Kidney (tissue), 14 donors: ENCODE data around the gene SLC9A1. TPM values are rescaled to one million over a fixed set of nuclear protein-coding genes. Genes with fewer than 3 reads are reported as not detected.

Source experiments
- DNase-seq, 5 donors: peaks; one replicate each; pipeline ENCODE4 v3.0.0-alpha.2; 2013 to 2020
- FAIRE-seq: peaks from 2 replicates; lab custom pipeline; 2012; peaks lifted over from hg19 to GRCh38; lab: Jason Lieb, UNC
- H3K27ac ChIP-seq, 2 donors: one replicate each; pipeline ENCODE4 v1.7.0; 2013; ENCODE audit warnings: low read depth in 2 of 2, low read length in 2 of 2, inconsistent platforms in 1 of 2
- H3K27me3 ChIP-seq: one replicate; pipeline ENCODE4 v1.7.1; 2013; ENCODE audit warnings: low read length, inconsistent platforms; ENCODE audit not compliant: control insufficient read depth, insufficient read depth
- H3K36me3 ChIP-seq, 3 donors: one replicate each; pipeline versions ENCODE4 v1.7.0 to v1.7.1; 2013; ENCODE audit warnings: low read length in 3 of 3, control low read depth in 1 of 3, inconsistent platforms in 1 of 3; ENCODE audit not compliant: insufficient read depth in 3 of 3, control insufficient read depth in 2 of 3
- H3K4me1 ChIP-seq, 3 donors: one replicate each; pipeline versions ENCODE4 v1.7.0 to v1.7.1; 2013; ENCODE audit warnings: low read length in 3 of 3, inconsistent platforms in 1 of 3, low read depth in 1 of 3; ENCODE audit not compliant: control insufficient read depth in 2 of 3, insufficient read depth in 2 of 3
- H3K4me3 ChIP-seq, 3 donors: one replicate each; pipeline versions ENCODE4 v1.7.0 to v1.8.1; 2013; ENCODE audit warnings: low read length in 3 of 3, control low read depth in 1 of 3, inconsistent platforms in 1 of 3
- H3K9ac ChIP-seq, 3 donors: one replicate each; pipeline versions ENCODE4 v1.7.0 to v1.7.1; 2013; ENCODE audit warnings: low read length in 3 of 3, control low read depth in 1 of 3, inconsistent platforms in 1 of 3
- H3K9me3 ChIP-seq, 3 donors: one replicate each; pipeline versions ENCODE4 v1.7.0 to v1.7.1; 2013; ENCODE audit warnings: low read length in 3 of 3, control low read depth in 1 of 3, inconsistent platforms in 1 of 3; ENCODE audit not compliant: control insufficient read depth in 2 of 3, insufficient read depth in 1 of 3
- intact Hi-C: fragments of 100-400 bp; cut with DNase I; formaldehyde crosslinking; loops from one replicate; pipeline ENCODE4 v1.11.1; 2022
- polyA plus RNA-seq: library from polyadenylated mRNA; stranded (reverse); fragments of 350-450 nt; fragmentation: Illumina TruSeq; extraction: RNeasy Lipid Tissue Mini Kit (QIAGEN cat#74804); gene quantifications from one replicate; pipeline ENCODE4 v1.2.3, GENCODE V29; 2014; ENCODE audit warnings: low read depth, low replicate concordance; ENCODE audit not compliant: insufficient read depth
- total RNA-seq: library from RNA; stranded (reverse); fragmentation: NEBNext Ultra II Directional; extraction: Animal tissue kit (Norgen Biotek cat#: 25700); gene quantifications from one replicate; pipeline ENCODE4 v1.2.1, GENCODE V29; 2021
- TF ChIP-seq, protein P1 (sequence below): IDR thresholded peaks from 3 replicates; pipeline ENCODE4 v1.5.1; 2012; ENCODE audit warnings: mild to moderate bottlenecking, moderate library complexity, borderline replicate concordance; ENCODE audit not compliant: insufficient read depth; ENCODE audit errors: extremely low read depth
- donor health status: control.
- donor health status: control.
- donor health status: control.
- donor health status: control.
- donor health status: control.
- donor health status: DM: yes; HTN: yes; CAD: no.
- donor health status: Normal renal cell carcinoma (clear cell type).

SLC9A1 gene
- total and polyA plus RNA-seq, 2 donors from 2014 or later, result 19.3 to 29.8 TPM

DNA sequence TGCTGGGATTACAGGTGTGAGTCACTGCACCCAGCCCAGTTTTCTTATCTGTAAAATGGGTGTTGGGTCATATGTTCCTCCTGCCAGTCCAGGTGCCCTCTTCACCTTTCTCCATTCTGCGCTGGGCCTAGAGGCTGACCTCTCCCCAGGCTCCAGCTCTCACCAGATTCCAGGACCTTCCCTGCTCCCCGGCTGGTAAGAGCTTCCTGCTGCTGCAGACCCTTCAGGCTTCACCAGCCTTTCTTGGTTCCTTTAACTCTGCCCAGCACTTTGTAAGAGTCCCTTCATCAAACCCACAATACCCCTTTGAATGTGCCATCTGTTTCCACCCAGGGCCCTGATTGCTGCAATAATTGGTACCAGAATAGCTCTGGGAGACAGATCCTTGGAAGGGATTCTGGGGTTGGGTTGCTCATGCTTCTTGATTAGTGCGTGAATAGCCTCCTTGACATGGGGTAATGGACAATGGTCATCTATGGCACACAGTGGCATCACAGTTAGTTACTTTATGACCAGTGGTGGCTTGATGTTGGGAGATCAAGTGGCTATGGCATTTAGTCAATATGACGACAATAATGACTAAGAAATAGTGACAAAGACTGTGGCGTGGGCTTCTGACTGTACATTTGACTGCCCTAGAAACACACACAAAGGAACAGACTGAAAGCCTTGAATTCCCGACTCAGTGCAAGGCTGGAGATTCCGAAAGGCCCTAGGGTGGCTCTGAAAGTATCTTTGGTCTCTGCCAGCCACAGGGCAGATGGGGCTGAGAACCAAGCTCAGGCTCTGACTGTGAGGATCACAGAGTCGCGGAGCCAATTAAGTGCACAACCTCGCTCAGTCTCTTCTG lies 67.3 kb downstream of the SLC9A1 start:
- H3K27ac ChIP-seq, result no peak overlapping the region
- no peaks in the 10 kb centered on the region for H3K36me3 ChIP-seq
- TF ChIP-seq, protein P1, sequence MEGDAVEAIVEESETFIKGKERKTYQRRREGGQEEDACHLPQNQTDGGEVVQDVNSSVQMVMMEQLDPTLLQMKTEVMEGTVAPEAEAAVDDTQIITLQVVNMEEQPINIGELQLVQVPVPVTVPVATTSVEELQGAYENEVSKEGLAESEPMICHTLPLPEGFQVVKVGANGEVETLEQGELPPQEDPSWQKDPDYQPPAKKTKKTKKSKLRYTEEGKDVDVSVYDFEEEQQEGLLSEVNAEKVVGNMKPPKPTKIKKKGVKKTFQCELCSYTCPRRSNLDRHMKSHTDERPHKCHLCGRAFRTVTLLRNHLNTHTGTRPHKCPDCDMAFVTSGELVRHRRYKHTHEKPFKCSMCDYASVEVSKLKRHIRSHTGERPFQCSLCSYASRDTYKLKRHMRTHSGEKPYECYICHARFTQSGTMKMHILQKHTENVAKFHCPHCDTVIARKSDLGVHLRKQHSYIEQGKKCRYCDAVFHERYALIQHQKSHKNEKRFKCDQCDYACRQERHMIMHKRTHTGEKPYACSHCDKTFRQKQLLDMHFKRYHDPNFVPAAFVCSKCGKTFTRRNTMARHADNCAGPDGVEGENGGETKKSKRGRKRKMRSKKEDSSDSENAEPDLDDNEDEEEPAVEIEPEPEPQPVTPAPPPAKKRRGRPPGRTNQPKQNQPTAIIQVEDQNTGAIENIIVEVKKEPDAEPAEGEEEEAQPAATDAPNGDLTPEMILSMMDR, result no peak
- H3K4me1 ChIP-seq, result no peaks in the 10 kb centered on the region
- no peak overlapping the region for H3K9ac ChIP-seq
- no peaks in the 10 kb centered on the region for H3K27me3 ChIP-seq
- DNase-seq (no peak), FAIRE-seq (no peak)
- intact Hi-C loops, result no loop called here
- H3K4me3 ChIP-seq, result no peak overlapping the region
- peaks cover 0 to 6% (median 0%) of the 10 kb centered on the region in 3 donors for H3K9me3 ChIP-seq

- intact Hi-C loops, result no loop called here
- H3K27ac ChIP-seq, result no peak overlapping the region
- H3K9ac ChIP-seq, result no peak overlapping the region
- peaks cover 0 to 6% (median 0%) of the 10 kb centered on the region in 3 donors for H3K9me3 ChIP-seq
- FAIRE-seq, result no peak
- no peaks in the 10 kb centered on the region for H3K36me3 ChIP-seq
- TF ChIP-seq, protein P1, result no peak
- no peaks in the 10 kb centered on the region for H3K4me1 ChIP-seq
- DNase-seq, result peak in 1 of 5 donors; percentile 10
- no peak overlapping the region for H3K4me3 ChIP-seq
- H3K27me3 ChIP-seq, result no peaks in the 10 kb centered on the region
Observed at GRCh38 chr1:27086628-27087027, 68.3 kb downstream of the SLC9A1 start.

GRCh38 chr1:27086026-27086425 lies 68.9 kb downstream of the SLC9A1 start:
- TF ChIP-seq, protein P1, result no peak
- no peak for FAIRE-seq
- H3K36me3 ChIP-seq, result no peaks in the 10 kb centered on the region
- no peaks in the 10 kb centered on the region for H3K4me1 ChIP-seq
- no peak overlapping the region for H3K27ac ChIP-seq
- peak in 1 of 5 donors; percentile 6 for DNase-seq
- H3K9me3 ChIP-seq, result peaks cover 0 to 6% (median 0%) of the 10 kb centered on the region in 3 donors
- H3K27me3 ChIP-seq, result no peaks in the 10 kb centered on the region
- intact Hi-C loops, result no loop called here
- no peak overlapping the region for H3K9ac ChIP-seq
- no peak overlapping the region for H3K4me3 ChIP-seq
